ENCODE results near the gene SARDH. TPM values are rescaled to one million over a fixed set of nuclear protein-coding genes. Genes with fewer than 3 reads are reported as not detected.
A peak's percentile ranks its signal among the peaks of the same experiment; 100 is the strongest.

Gene SARDH
- total RNA-seq, 1 experiment from 2014 or later: 5.3 TPM

GRCh38 chr9:133763272-133764183 lies 25.4 kb upstream of the SARDH start:
- Histone ChIP-seq H4K5ac (ENCODE audit: insufficient read length, low read depth, low read length) (no peak overlapping the region), H3K23me2 (ENCODE audit: insufficient read length, low read depth, low read length, poor library complexity, severe bottlenecking) (no peaks in the 10 kb centered on the region), H4K91ac (ENCODE audit: insufficient read length, low read depth, low read length) (no peak overlapping the region), H3K79me2 (ENCODE audit: insufficient read depth, low read length) (no peaks in the 10 kb centered on the region), H3K4me1 (ENCODE audit: insufficient read depth, low read length) (no peaks in the 10 kb centered on the region), H2BK5ac (ENCODE audit: insufficient read length, low read length) (no peak overlapping the region), H3K27ac (ENCODE audit: insufficient read length, low read depth, low read length) (no peak overlapping the region), H3K27me3 (ENCODE audit: insufficient read depth, low read length) (no peaks in the 10 kb centered on the region), H3K9ac (ENCODE audit: extremely low read depth, insufficient read length, low read length) (no peak overlapping the region), H3K18ac (ENCODE audit: insufficient read length, low read depth, low read length) (no peak overlapping the region), H3K79me1 (ENCODE audit: insufficient read depth, low read depth, low read length, poor library complexity, severe bottlenecking) (no peaks in the 10 kb centered on the region), H2BK20ac (ENCODE audit: low read depth, low read length, poor library complexity, severe bottlenecking) (no peak overlapping the region), H3K14ac (ENCODE audit: insufficient read depth, low read length) (no peak overlapping the region), H2BK15ac (ENCODE audit: low read depth, low read length) (no peak overlapping the region), H3K9me3 (ENCODE audit: control insufficient read depth, low read depth, low read length) (no peaks in the 10 kb centered on the region), H4K8ac (replicated peaks; ENCODE audit: insufficient read length, low read depth, low read length) (no peak overlapping the region), H3T11ph (ENCODE audit: low read length) (no peak overlapping the region), H2AFZ (ENCODE audit: low read length) (no peak overlapping the region), H2AK5ac (ENCODE audit: insufficient read length, low read length) (no peak overlapping the region), H3K56ac (ENCODE audit: insufficient read length, low read depth, low read length) (no peak overlapping the region), H2BK120ac (ENCODE audit: low read depth, low read length, poor library complexity, severe bottlenecking) (no peak overlapping the region), H4K20me1 (ENCODE audit: control insufficient read depth, insufficient read depth, insufficient read length) (no peaks in the 10 kb centered on the region), H3K23ac (ENCODE audit: insufficient read length, low read depth, low read length) (no peak overlapping the region), H2BK12ac (ENCODE audit: insufficient read length, low read depth, low read length) (no peak overlapping the region), H3K4ac (ENCODE audit: low read depth, low read length) (no peak overlapping the region), H3K4me2 (ENCODE audit: insufficient read depth, insufficient read length, low read length) (no peak overlapping the region)
- Mint-ChIP-seq H3K4me1 (peaks cover 2 to 6% of the 10 kb centered on the region in 2 experiments; a peak in 3 of 4 replicates), H3K36me3 (ENCODE audit: insufficient read depth in 1 of 3, low read depth in 3 of 3) (peaks cover 33 to 63% (median 49%) of the 10 kb centered on the region in 3 experiments), H3K9me3 (peaks cover 10% of the 10 kb centered on the region in 2 experiments), H3K27ac (peak overlapping the region in 1 of 3 experiments; percentile 33; a peak in 3 of 7 replicates), H3K4me3 (no peak overlapping the region), H3K27me3 (ENCODE audit: low read depth) (no peaks in the 10 kb centered on the region; the same call in 1 of the 2 replicates)
- DNase-seq: peak; percentile 22
- WGBS (ENCODE audit: extremely low coverage, insufficient read length, low lambda C conversion rate): no CpG with 5 or more reads among the region's 26 CpGs
- no peak for TF ChIP-seq CTCF (conservative IDR thresholded peaks at IDR 0.05)

Data from H9 (cell line).